Central memory CD8-positive, alpha-beta T cell (primary cell): ENCODE results near the gene LIPC.
A peak's percentile ranks its signal among the peaks of the same experiment; 100 is the strongest.

Experiments used
- ATAC-seq: fragments of 150-1000 bp; cut with Tn5 transposase; replicated peaks from 2 replicates; pipeline ENCODE4 v1.10.0; 2022; ENCODE audit warnings: mild to moderate bottlenecking, moderate FRiP score, moderate number of reproducible peaks; ENCODE audit not compliant: poor library complexity, severe bottlenecking; ENCODE audit errors: extremely low read depth
- DNase-seq, 2 donors: peaks; one replicate each; pipeline ENCODE4 v3.0.0; 2021; ENCODE audit warnings: low spot score in 2 of 2
- H3K27ac Mint-ChIP-seq: one replicate; pipeline ENCODE4 v1.8.0; 2022; ENCODE audit warnings: low read depth, mild to moderate bottlenecking, moderate library complexity, mixed read lengths
- H3K27me3 Mint-ChIP-seq: one replicate; pipeline ENCODE4 v1.8.0; 2022; ENCODE audit warnings: mixed read lengths
- H3K36me3 Mint-ChIP-seq: one replicate; pipeline ENCODE4 v1.8.0; 2022; ENCODE audit warnings: mild to moderate bottlenecking, moderate library complexity, mixed read lengths; ENCODE audit not compliant: insufficient read depth
- H3K4me1 Mint-ChIP-seq: one replicate; pipeline ENCODE4 v1.8.0; 2022; ENCODE audit warnings: mixed read lengths
- H3K4me3 Mint-ChIP-seq: one replicate; pipeline ENCODE4 v1.8.0; 2022; ENCODE audit warnings: mild to moderate bottlenecking, moderate library complexity, mixed read lengths
- H3K9me3 Mint-ChIP-seq: one replicate; pipeline ENCODE4 v1.8.0; 2022; ENCODE audit warnings: mixed read lengths

The LIPC gene

DNA sequence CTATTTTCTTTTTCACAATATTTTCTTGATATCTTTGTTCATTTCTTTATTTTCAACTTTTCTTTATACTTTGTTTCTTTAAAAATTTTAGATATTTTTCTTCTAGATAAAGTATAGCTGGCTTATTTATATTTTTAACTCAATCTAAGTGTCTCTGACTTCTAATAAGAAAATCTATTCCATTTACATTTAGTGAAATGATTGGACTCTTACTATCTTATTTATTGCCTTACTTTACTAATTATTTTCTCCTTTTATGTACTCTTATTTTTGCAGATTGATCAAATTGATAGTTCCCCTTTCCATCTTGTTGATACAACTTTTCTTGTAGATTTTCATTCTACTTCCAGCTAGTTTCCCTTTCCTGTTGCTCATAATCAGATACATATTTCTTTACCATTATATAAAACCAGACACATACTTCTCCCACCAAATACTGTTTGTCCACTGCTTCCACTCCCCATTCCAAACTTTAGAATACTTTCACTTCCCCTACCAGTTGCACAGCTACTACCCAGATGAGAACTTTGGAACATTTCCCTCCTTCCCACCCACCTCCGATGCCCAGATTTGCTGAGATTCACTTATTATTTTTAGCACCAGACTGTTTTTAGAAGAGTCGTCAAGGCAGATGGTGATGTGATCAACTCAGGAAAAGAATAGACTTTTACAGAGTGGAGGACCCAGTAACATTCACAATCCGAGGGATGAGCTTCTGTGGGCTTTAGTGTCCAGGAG is 151.5 kb downstream of the LIPC start:
- Mint-ChIP-seq H3K4me3 (no peak overlapping the region), H3K9me3 (no peaks in the 10 kb centered on the region), H3K36me3 (no peaks in the 10 kb centered on the region), H3K27ac (no peak overlapping the region), H3K27me3 (peaks cover 21% of the 10 kb centered on the region), H3K4me1 (peaks cover 16% of the 10 kb centered on the region)
- DNase-seq (no peak), ATAC-seq (no peak)

DNA sequence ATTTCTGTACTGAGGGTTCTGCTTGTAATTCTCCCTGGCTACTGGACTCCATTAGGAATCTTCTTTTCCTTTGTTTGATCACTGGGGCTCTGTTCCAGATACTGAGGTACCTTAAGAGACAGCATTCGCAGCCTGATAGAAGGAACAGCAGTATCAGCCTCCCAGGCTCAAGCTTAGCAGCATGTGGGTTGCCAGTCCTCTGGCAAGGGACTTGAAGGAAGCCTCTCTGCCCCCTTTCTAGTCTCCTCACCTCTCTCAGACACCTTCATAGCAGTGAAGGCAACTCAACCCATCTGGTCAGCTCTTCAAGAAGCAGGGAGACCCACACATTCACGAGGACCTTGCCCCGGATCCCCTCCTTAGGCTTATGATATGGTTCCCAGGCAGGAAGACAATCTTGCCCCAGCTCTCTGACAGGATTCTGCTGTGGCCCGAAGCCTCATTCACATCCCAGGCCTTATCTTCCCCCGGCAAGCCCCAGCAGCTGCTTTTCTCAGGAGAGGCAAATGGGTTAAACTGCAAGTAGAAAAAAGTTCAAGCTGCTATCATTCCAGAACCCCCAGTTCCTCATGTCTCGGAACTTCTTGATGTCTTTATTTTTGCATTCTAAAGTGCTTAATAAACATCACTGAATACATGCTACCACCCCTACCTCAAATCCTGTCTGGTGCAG is 153.1 kb downstream of the LIPC start:
- peaks cover 2% of the 10 kb centered on the region for H3K36me3 Mint-ChIP-seq
- peaks cover 21% of the 10 kb centered on the region for H3K27me3 Mint-ChIP-seq
- no peaks in the 10 kb centered on the region for H3K9me3 Mint-ChIP-seq
- peaks cover 25% of the 10 kb centered on the region for H3K4me1 Mint-ChIP-seq
- H3K4me3 Mint-ChIP-seq, result no peak overlapping the region
- no peak overlapping the region for H3K27ac Mint-ChIP-seq
- DNase-seq (no peak), ATAC-seq (no peak)

DNA sequence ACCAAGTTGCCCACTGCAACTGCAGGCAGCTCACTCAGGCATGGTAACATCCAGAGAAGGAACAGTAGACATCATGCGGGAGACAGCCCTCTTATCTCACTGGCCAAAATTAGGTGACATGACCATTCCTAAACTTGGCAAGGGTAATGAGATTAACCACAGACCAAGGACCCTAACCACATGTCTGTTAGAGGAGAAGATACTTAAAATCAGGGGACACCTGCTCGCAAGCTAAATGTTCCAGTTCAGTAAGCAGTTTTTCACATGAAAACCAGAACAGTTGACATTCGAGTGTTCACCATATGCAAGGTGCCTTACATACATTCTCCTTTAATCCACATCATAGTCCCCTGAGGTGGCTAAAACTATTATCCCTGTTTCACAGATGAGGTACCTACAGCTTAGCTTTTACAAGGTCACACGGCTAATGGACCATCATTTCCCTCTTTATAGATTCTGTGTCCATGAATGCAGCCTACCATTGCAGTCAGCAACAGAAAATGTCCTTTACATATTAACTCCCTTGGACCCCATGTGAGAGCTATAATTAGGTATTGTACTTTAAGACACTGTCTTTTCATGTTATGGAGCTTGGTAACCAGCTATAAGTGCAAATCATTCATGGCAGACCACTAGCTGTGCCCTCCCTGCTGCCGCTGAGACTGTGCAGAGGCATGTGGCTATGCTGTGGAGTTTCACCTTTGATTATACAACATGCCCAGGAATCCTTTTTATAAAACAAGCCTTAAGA is 154.1 kb downstream of the LIPC start:
- Mint-ChIP-seq H3K9me3 (no peaks in the 10 kb centered on the region), H3K4me3 (no peak overlapping the region), H3K27me3 (peaks cover 21% of the 10 kb centered on the region), H3K4me1 (peaks cover 26% of the 10 kb centered on the region), H3K36me3 (peaks cover 2% of the 10 kb centered on the region), H3K27ac (no peak overlapping the region)
- DNase-seq, result no peak
- ATAC-seq, result no peak

DNA sequence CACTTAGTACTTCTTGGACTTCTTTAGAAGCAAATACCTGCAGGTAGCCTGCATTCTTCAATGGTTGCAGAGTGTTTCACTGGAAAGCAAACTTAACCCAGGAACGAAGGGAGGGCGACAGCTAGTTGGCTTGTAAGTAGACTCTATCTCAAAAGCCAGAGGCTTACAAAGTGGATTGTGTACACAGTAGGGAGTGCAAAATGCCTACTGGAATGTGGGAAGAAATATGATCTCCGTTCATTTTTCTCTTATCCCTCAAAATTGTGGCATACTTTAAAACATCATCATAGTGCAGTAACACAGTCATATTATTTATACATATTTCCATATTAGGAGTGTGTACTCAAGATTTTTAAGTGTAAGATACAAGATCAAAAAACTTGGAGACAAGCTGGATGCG is 155.7 kb downstream of the LIPC start:
- Mint-ChIP-seq H3K9me3 (no peaks in the 10 kb centered on the region), H3K27ac (no peak overlapping the region), H3K27me3 (peaks cover 21% of the 10 kb centered on the region), H3K4me3 (no peak overlapping the region), H3K4me1 (peaks cover 29% of the 10 kb centered on the region), H3K36me3 (peaks cover 5% of the 10 kb centered on the region)
- ATAC-seq (no peak), DNase-seq (no peak)

GRCh38 chr15:58588096-58588495 is 156.3 kb downstream of the LIPC start:
- H3K27me3 Mint-ChIP-seq, result peaks cover 18% of the 10 kb centered on the region
- no peak overlapping the region for H3K4me3 Mint-ChIP-seq
- ATAC-seq (no peak), DNase-seq (no peak)
- H3K27ac Mint-ChIP-seq, result no peak overlapping the region
- H3K36me3 Mint-ChIP-seq, result peaks cover 7% of the 10 kb centered on the region
- H3K9me3 Mint-ChIP-seq, result no peaks in the 10 kb centered on the region
- H3K4me1 Mint-ChIP-seq, result peaks cover 29% of the 10 kb centered on the region

DNA sequence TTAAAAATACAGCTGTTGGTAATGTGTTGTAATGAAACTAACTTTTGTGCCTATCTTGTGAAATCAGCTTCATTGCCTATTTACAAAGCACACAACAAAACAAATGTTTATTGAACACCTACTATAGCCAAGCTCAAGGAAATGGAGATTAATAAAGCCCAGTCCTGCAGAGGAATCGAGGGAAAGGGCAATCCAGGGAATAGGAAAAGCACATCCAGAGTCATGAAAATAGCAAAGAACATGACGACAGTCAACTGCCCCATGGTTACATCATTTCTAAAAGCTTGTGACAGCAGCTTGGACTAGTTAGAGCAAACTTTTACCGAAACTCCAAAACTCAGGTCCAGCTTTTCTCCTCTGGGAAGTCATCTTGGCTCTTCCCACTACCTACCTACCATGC is 157.3 kb downstream of the LIPC start:
- H3K36me3 Mint-ChIP-seq, result peaks cover 12% of the 10 kb centered on the region
- H3K9me3 Mint-ChIP-seq, result no peaks in the 10 kb centered on the region
- no peak overlapping the region for H3K27ac Mint-ChIP-seq
- ATAC-seq (no peak), DNase-seq (no peak)
- H3K4me1 Mint-ChIP-seq, result peaks cover 29% of the 10 kb centered on the region
- no peak overlapping the region for H3K4me3 Mint-ChIP-seq
- peaks cover 8% of the 10 kb centered on the region for H3K27me3 Mint-ChIP-seq

DNA sequence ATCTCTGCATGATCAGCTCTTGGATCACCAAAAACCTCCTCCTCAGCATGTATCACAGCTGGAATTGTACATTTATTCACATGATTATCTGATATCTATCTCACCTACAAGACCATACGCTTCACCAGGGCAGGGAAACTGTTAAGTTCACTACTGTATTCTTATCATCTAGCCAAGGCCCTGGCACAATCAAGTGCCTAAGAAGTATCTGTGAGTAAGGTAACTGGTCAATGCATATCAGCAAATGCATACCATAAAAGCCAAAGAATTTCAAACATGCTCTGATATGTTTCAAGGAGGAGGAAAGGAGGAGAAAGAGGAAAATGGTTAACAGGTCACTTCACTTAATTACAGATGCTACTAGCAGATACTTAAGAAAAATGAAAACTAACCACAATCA is 158.4 kb downstream of the LIPC start:
- H3K4me3 Mint-ChIP-seq, result no peak overlapping the region
- no peaks in the 10 kb centered on the region for H3K27me3 Mint-ChIP-seq
- no peaks in the 10 kb centered on the region for H3K9me3 Mint-ChIP-seq
- DNase-seq (no peak), ATAC-seq (no peak)
- H3K27ac Mint-ChIP-seq, result no peak overlapping the region
- peaks cover 12% of the 10 kb centered on the region for H3K36me3 Mint-ChIP-seq
- peaks cover 18% of the 10 kb centered on the region for H3K4me1 Mint-ChIP-seq

DNA sequence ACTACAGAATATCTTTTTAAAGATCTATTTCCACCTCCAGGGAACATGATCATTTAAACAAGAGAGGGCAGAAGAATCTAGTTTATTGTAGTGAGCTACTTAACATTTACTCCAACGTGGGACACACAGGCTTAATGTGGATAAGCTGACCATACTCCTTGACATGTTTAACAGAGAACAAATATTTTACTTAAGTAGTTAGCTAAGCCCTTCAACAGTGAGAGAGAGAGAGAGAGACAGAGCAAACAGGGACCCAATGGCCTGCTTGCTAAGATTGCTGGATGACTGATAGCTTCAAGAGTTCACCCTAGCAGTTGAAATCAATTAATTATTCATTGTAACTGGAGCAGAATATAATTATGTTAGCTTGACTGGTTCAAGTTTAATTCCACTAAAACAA is 159.1 kb downstream of the LIPC start:
- Mint-ChIP-seq H3K9me3 (no peaks in the 10 kb centered on the region), H3K36me3 (peaks cover 16% of the 10 kb centered on the region), H3K27me3 (no peaks in the 10 kb centered on the region), H3K4me3 (no peak overlapping the region), H3K27ac (peak overlapping the region; percentile 23), H3K4me1 (peaks cover 14% of the 10 kb centered on the region)
- no peak for ATAC-seq
- no peak for DNase-seq

- DNase-seq (no peak), ATAC-seq (no peak)
- Mint-ChIP-seq H3K9me3 (no peaks in the 10 kb centered on the region), H3K4me3 (no peak overlapping the region), H3K36me3 (peaks cover 29% of the 10 kb centered on the region), H3K27me3 (no peaks in the 10 kb centered on the region), H3K4me1 (peaks cover 19% of the 10 kb centered on the region), H3K27ac (peak overlapping the region; percentile 38)
These were observed 162.1 kb downstream of the LIPC start for GRCh38 chr15:58593870-58594269.

DNA sequence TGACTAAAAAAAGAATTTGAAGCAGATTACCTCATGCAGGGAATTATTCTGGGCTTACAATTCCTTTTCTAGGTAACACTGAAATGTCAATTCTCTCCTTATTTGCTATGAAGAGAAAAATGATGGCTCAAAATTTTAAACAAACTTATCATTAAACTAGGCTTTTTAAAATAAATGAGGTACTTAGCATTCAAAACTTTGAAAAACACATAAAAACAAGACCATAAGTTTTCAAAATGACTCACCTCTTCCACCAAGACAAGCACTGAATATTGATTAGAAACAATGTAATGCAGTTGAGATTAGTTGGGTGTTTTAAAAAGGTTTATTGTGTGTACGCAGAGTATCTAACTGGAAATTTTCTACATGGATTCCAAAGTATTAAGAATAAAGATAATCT is 163.1 kb downstream of the LIPC start:
- no peaks in the 10 kb centered on the region for H3K27me3 Mint-ChIP-seq
- H3K9me3 Mint-ChIP-seq, result no peaks in the 10 kb centered on the region
- peaks cover 33% of the 10 kb centered on the region for H3K36me3 Mint-ChIP-seq
- H3K27ac Mint-ChIP-seq, result no peak overlapping the region
- peaks cover 14% of the 10 kb centered on the region for H3K4me1 Mint-ChIP-seq
- DNase-seq, result no peak
- no peak overlapping the region for H3K4me3 Mint-ChIP-seq
- no peak for ATAC-seq

GRCh38 chr15:58595516-58596263 is 163.9 kb downstream of the LIPC start:
- Mint-ChIP-seq H3K36me3 (peaks cover 33% of the 10 kb centered on the region), H3K27ac (no peak overlapping the region), H3K27me3 (no peaks in the 10 kb centered on the region), H3K4me1 (peaks cover 14% of the 10 kb centered on the region), H3K4me3 (no peak overlapping the region), H3K9me3 (no peaks in the 10 kb centered on the region)
- no peak for DNase-seq
- ATAC-seq, result no peak
